Spleen (tissue), 13 donors: ENCODE results near the gene ULK2. TPM values are rescaled to one million over a fixed set of nuclear protein-coding genes. Genes with fewer than 3 reads are reported as not detected.
A peak's percentile ranks its signal among the peaks of the same experiment; 100 is the strongest.

Source experiments
- DNase-seq: peaks from one replicate; pipeline ENCODE4 v3.0.0-alpha.2; 2020
- H3K27ac ChIP-seq, 8 donors: fragments of 200-600 bp; sonication (generic) in 7 of 8; 1 replicate in 4 of 8; 2 replicates in 4 of 8; pipeline versions ENCODE4 v1.5.0 to v1.8.0; 2016 to 2021; ENCODE audit warnings: inconsistent platforms in 4 of 8, mild to moderate bottlenecking in 4 of 8, moderate library complexity in 1 of 8
- H3K27me3 ChIP-seq, 7 donors: fragments of 200-600 bp; sonication (generic) in 6 of 7; replicated peaks in 1 of 7; 1 replicate in 4 of 7; 2 replicates in 3 of 7; pipeline versions ENCODE4 v1.5.0 to v1.8.0; 2016 to 2021; ENCODE audit warnings: inconsistent platforms in 3 of 7, mild to moderate bottlenecking in 1 of 7
- H3K36me3 ChIP-seq, 6 donors: fragments of 200-600 bp; sonication (generic) in 5 of 6; 1 replicate in 4 of 6; 2 replicates in 2 of 6; pipeline versions ENCODE4 v1.5.0 to v1.8.0; 2016 to 2021; ENCODE audit warnings: inconsistent platforms in 2 of 6
- H3K4me1 ChIP-seq, 6 donors: fragments of 200-600 bp; sonication (generic) in 5 of 6; 1 replicate in 3 of 6; 2 replicates in 3 of 6; pipeline versions ENCODE4 v1.5.0 to v1.8.0; 2016 to 2021; ENCODE audit warnings: inconsistent platforms in 3 of 6
- H3K4me3 ChIP-seq, 8 donors: fragments of 200-600 bp; sonication (generic) in 7 of 8; 1 replicate in 4 of 8; 2 replicates in 4 of 8; pipeline versions ENCODE4 v1.5.0 to v1.8.0; 2016 to 2021; ENCODE audit warnings: inconsistent platforms in 4 of 8, mild to moderate bottlenecking in 4 of 8, moderate library complexity in 2 of 8
- H3K9me3 ChIP-seq, 8 donors: fragments of 200-600 bp; sonication (generic) in 7 of 8; 1 replicate in 4 of 8; 2 replicates in 4 of 8; pipeline versions ENCODE4 v1.5.0 to v1.8.0; 2016 to 2021; ENCODE audit warnings: inconsistent platforms in 4 of 8
- CTCF ChIP-seq, 11 experiments: fragments of 200-600 bp in 7 of 11; fragments of 450-650 bp in 4 of 11; sonication (generic) in 4 of 11; IDR thresholded peaks in 8 of 11; conservative IDR thresholded peaks in 3 of 11; 1 replicate in 7 of 11; 2 replicates in 4 of 11; pipeline versions ENCODE4 v1.4.0 to v1.8.0; 2016 to 2021; ENCODE audit warnings: antibody characterized with exemption in 11 of 11, inconsistent platforms in 4 of 11, mild to moderate bottlenecking in 1 of 11
- POLR2A ChIP-seq, 3 donors: fragments of 450-650 bp; IDR thresholded peaks; one replicate each; pipeline ENCODE4 v1.5.1; 2017; ENCODE audit warnings: antibody characterized with exemption in 3 of 3, mild to moderate bottlenecking in 1 of 3
- POLR2AphosphoS5 ChIP-seq, 3 donors: sonication (generic); formaldehyde crosslinking; IDR thresholded peaks; one replicate each; pipeline ENCODE4 v1.5.1; 2017; ENCODE audit warnings: antibody characterized with exemption in 3 of 3
- WGBS, 5 donors: extraction: QIAGEN DNeasy Blood & Tissue Kit in 3 of 5; methylation state at CpG; one replicate each; pipeline versions ENCODE4 v1.1.5 to v1.1.7; 2013 to 2018; 5-methylcytosine and 5-hydroxymethylcytosine counted together
- intact Hi-C: fragments of 100-400 bp; cut with DNase I; formaldehyde crosslinking; loops from one replicate; pipeline ENCODE4 v1.15.0; 2023; ENCODE audit warnings: low total_unique reads
- long read RNA-seq, 2 donors: transcript quantifications; one replicate each; lab custom pipeline, GENCODE V29; 2026
- polyA plus RNA-seq, 3 donors: library from polyadenylated mRNA; stranded (reverse); fragments of 200-250 nt; gene quantifications; one replicate each; pipeline ENCODE4 v1.2.1, GENCODE V29; 2013
- total RNA-seq, 7 donors: library from RNA; depleted of rRNA in 3 of 7; stranded (reverse); fragments of >200 nt in 3 of 7; fragmentation: NEBNext Ultra II Directional in 4 of 7; extraction: Animal tissue kit (Norgen Biotek cat#: 25700) in 4 of 7; gene quantifications; one replicate each; pipeline versions ENCODE4 v1.1.0 to v1.2.1, GENCODE V29; 2016 to 2021
- donor health status: healthy with polysubstance abuse.
- donor health status: DM: no; HTN: no; CAD: no; lungs with moderate emphysema.
- donor health status: DM: no; HTN: no; CAD: no.
- donor health status: Bipolar disorder and iron deficiency.
- donor health status: healthy.
- donor health status: DM: no; HTN: no; CAD: no.
- donor health status: DM: yes; HTN: yes; CAD: no.

Gene ULK2
- 10 to 100 TPM; 12.2 to 20.9 (median 18.1) TPM for total RNA-seq
- 1 to 10 TPM; 2.7 to 5.2 (median 3.6) TPM for polyA plus RNA-seq
- long read RNA-seq, donor 1, result 0 reads
- long read RNA-seq, donor 2, partial matches to known transcripts, result 0 of 3 reads
- long read RNA-seq, donor 2, other reads (novel, unspliced or antisense), result 0 of 3 reads

GRCh38 chr17:19867329-19868078 lies at the start of gene ULK2:
ULK2 (minus strand) TSS chr17:19867936; CDS start chr17:19867417, 519 bp downstream.
- H3K9me3 ChIP-seq, result no peaks in the 10 kb centered on the region
- peak; percentile 86 for DNase-seq
- intact Hi-C loops, result no loop called here
- peak within 1 kb of the TSS; percentile 63 to 93 (median 77) for H3K4me3 ChIP-seq
- H3K27me3 ChIP-seq, result peaks cover 0 to 19% (median 0%) of the 10 kb centered on the region in 7 donors
- 0 to 2% (median 1%) methylated on average over 15 to 111 of the region's 111 CpGs for WGBS, 5 donors
- H3K36me3 ChIP-seq, result peaks cover 0 to 11% (median 0%) of the 10 kb centered on the region in 6 donors
- no peak for TF ChIP-seq POLR2A (IDR thresholded peaks at IDR 0.05)
- TF ChIP-seq CTCF (IDR thresholded peaks at IDR 0.05 in 8 of 11, conservative IDR thresholded peaks at IDR 0.05 in 3 of 11), result peak in 2 of 11 experiments; percentile 13 to 15
- peak; percentile 83 to 88 (median 84) for TF ChIP-seq POLR2AphosphoS5 (IDR thresholded peaks at IDR 0.05)
- peaks cover 0 to 29% (median 20%) of the 10 kb centered on the region in 6 donors for H3K4me1 ChIP-seq
- H3K27ac ChIP-seq, result peak within 1 kb of the TSS; percentile 60 to 90 (median 85)

GRCh38 chr17:19915245-19915978 lies 47.7 kb upstream of the ULK2 start:
- Histone ChIP-seq H3K27ac (no peak overlapping the region), H3K9me3 (no peaks in the 10 kb centered on the region), H3K36me3 (peaks cover 0 to 100% (median 86%) of the 10 kb centered on the region in 6 donors), H3K4me3 (no peak overlapping the region), H3K4me1 (no peaks in the 10 kb centered on the region), H3K27me3 (no peaks in the 10 kb centered on the region)
- DNase-seq, result no peak
- intact Hi-C loops, result no loop called here
- 94 to 97% (median 96%) methylated on average over 2 of the region's 2 CpGs for WGBS, 5 donors
- no peak for TF ChIP-seq POLR2AphosphoS5 (IDR thresholded peaks at IDR 0.05)
- no peak for TF ChIP-seq CTCF (IDR thresholded peaks at IDR 0.05 in 8 of 11, conservative IDR thresholded peaks at IDR 0.05 in 3 of 11)
- no peak for TF ChIP-seq POLR2A (IDR thresholded peaks at IDR 0.05)

- no peak for DNase-seq
- H3K27me3 ChIP-seq, result no peaks in the 10 kb centered on the region
- no peaks in the 10 kb centered on the region for H3K9me3 ChIP-seq
- H3K27ac ChIP-seq, result no peak overlapping the region
- TF ChIP-seq POLR2A (IDR thresholded peaks at IDR 0.05) (no peak), POLR2AphosphoS5 (IDR thresholded peaks at IDR 0.05) (no peak), CTCF (IDR thresholded peaks at IDR 0.05 in 8 of 11, conservative IDR thresholded peaks at IDR 0.05 in 3 of 11) (no peak)
- intact Hi-C loops, result no loop called here
- WGBS, 5 donors, result 89 to 97% (median 95%) methylated on average over 2 of the region's 2 CpGs
- no peak overlapping the region for H3K4me3 ChIP-seq
- H3K4me1 ChIP-seq, result peaks cover 0 to 2% (median 0%) of the 10 kb centered on the region in 6 donors
- H3K36me3 ChIP-seq, result peaks cover 0 to 100% (median 86%) of the 10 kb centered on the region in 6 donors
These were observed 43.3 kb upstream of the ULK2 start for GRCh38 chr17:19911033-19911432.
